Stomach (tissue), 9 donors: Measurements from ENCODE around the gene STAMBPL1. TPM values are rescaled to one million over a fixed set of nuclear protein-coding genes. Genes with fewer than 3 reads are reported as not detected.
A peak's percentile ranks its signal among the peaks of the same experiment; 100 is the strongest.

Experiments
- DNase-seq, 2 donors: peaks; one replicate each; pipeline versions ENCODE4 v3.0.0 to v3.0.0-alpha.2; 2013 to 2019
- H3K27ac ChIP-seq, 5 donors: fragments of 200-600 bp in 4 of 5; sonication (generic) in 4 of 5; one replicate each; pipeline ENCODE4 v1.5.1; 2013 to 2019; ENCODE audit warnings: mild to moderate bottlenecking in 1 of 5, moderate library complexity in 1 of 5
- H3K27me3 ChIP-seq, 3 donors: fragments of 200-600 bp; sonication (generic); one replicate each; pipeline ENCODE4 v1.5.1; 2017 to 2019; ENCODE audit warnings: mixed run types in 1 of 3
- H3K36me3 ChIP-seq, 4 donors: fragments of 200-600 bp; sonication (generic); 1 replicate in 3 of 4; 2 replicates in 1 of 4; pipeline ENCODE4 v1.5.1; 2016 to 2019
- H3K4me1 ChIP-seq, 4 donors: fragments of 200-600 bp; sonication (generic); one replicate each; pipeline ENCODE4 v1.5.1; 2016 to 2019
- H3K4me3 ChIP-seq, 4 donors: fragments of 200-600 bp; sonication (generic) in 3 of 4; one replicate each; pipeline ENCODE4 v1.5.1; 2016 to 2019; ENCODE audit warnings: mild to moderate bottlenecking in 1 of 4
- H3K9me3 ChIP-seq, 4 donors: fragments of 200-600 bp; sonication (generic); one replicate each; pipeline ENCODE4 v1.5.1; 2016 to 2019
- CTCF ChIP-seq, 7 experiments: fragments of 450-650 bp in 4 of 7; fragments of 200-600 bp in 3 of 7; sonication (generic) in 3 of 7; IDR thresholded peaks; one replicate each; pipeline ENCODE4 v1.5.1; 2016 to 2019; ENCODE audit warnings: antibody characterized with exemption in 7 of 7, control low read depth in 2 of 7, mild to moderate bottlenecking in 1 of 7
- EP300 ChIP-seq: sonication (generic); formaldehyde crosslinking; IDR thresholded peaks from one replicate; pipeline ENCODE4 v1.6.1; 2017; ENCODE audit warnings: antibody characterized with exemption
- POLR2A ChIP-seq, 4 donors: fragments of 450-650 bp; IDR thresholded peaks; one replicate each; pipeline ENCODE4 v1.6.1; 2016; ENCODE audit warnings: antibody characterized with exemption in 4 of 4, control low read depth in 2 of 4, mild to moderate bottlenecking in 1 of 4, moderate library complexity in 1 of 4
- POLR2AphosphoS5 ChIP-seq, 3 donors: sonication (generic); formaldehyde crosslinking; IDR thresholded peaks; one replicate each; pipeline ENCODE4 v1.6.1; 2016; ENCODE audit warnings: antibody characterized with exemption in 3 of 3
- WGBS, 5 donors: extraction: QIAGEN DNeasy Blood & Tissue Kit in 3 of 5; methylation state at CpG; one replicate each; pipeline versions ENCODE4 v1.1.5 to v1.1.7; 2013 to 2018; 5-methylcytosine and 5-hydroxymethylcytosine counted together
- intact Hi-C: fragments of 100-400 bp; cut with DNase I; formaldehyde crosslinking; loops from one replicate; pipeline ENCODE4 v1.15.1; 2023; ENCODE audit warnings: low total_unique reads
- polyA plus RNA-seq, 3 donors: library from polyadenylated mRNA; stranded (reverse); fragments of 200-250 nt; gene quantifications; one replicate each; pipeline ENCODE4 v1.2.3, GENCODE V29; 2013
- total RNA-seq, 5 donors: library from RNA; depleted of rRNA; stranded (reverse); fragments of >200 nt; gene quantifications; one replicate each; pipeline versions ENCODE4 v1.1.0 to v1.2.3, GENCODE V29; 2014 to 2016
- donor health status: healthy with polysubstance abuse.
- donor health status: Bipolar disorder and iron deficiency.
- donor health status: healthy.

The STAMBPL1 gene
- total and polyA plus RNA-seq, 8 donors = 3.2 to 40.8 (median 8.4) TPM

- Histone ChIP-seq H3K9me3 (no peaks in the 10 kb centered on the region), H3K36me3 (no peaks in the 10 kb centered on the region), H3K27me3 (no peaks in the 10 kb centered on the region), H3K4me1 (peaks cover 4 to 66% (median 33%) of the 10 kb centered on the region in 4 donors), H3K4me3 (no peak overlapping the region), H3K27ac (peak overlapping the region; percentile 21 to 77 (median 62))
- DNase-seq = peak in 1 of 2 donors; percentile 73
- TF ChIP-seq CTCF (IDR thresholded peaks at IDR 0.05) (no peak), POLR2AphosphoS5 (IDR thresholded peaks at IDR 0.05) (peak in 1 of 3 donors; percentile 7), EP300 (no peak)
- intact Hi-C loops = no loop called here
- 60 to 81% (median 73%) methylated on average over 4 of the region's 4 CpGs for WGBS, 5 donors
These were observed 16.4 kb downstream of the STAMBPL1 start for GRCh38 chr10:88896372-88896993.

DNA sequence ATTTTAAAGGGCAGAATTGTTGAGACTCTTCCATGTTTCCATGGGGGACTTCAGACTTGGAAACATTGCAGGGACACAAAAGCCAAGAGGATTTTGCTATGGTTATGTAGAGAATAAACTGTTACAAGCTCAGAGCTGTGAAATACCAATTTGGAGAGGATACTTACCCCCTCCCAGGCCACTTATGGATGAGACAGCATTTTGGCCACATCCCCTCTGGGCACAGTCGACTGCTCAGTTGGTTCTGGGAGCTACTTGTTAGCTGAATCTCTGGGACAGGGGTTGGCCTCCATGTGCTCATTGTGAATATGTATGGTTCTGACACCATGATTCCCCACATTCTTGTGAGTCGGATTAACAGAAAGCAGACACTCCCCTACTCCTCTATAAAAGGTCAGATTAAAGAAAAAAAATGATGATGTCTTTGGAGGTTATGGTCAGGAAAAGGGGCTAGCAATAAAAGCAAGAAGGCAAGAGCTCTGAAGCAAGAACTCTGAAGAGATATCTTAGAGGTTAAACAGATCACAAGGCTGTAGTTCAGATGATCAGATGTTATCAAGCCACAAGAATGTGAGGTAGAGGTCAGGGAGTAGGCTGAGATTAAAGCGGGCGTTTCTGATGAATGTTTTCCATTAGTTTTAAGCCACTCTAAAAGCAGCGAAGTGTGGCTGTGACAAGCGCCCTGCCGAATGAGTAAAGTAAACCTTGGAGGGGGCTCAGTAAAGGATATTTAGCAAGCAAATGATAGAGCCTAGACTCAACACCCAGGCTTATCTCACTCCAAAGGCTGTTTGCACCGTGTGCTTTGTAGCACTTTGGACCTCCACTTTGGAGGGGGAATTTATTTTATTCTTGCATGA lies 17.2 kb downstream of the STAMBPL1 start:
- Histone ChIP-seq H3K36me3 (peaks cover 0 to 5% (median 2%) of the 10 kb centered on the region in 4 donors), H3K27me3 (no peaks in the 10 kb centered on the region), H3K9me3 (no peaks in the 10 kb centered on the region), H3K4me1 (peaks cover 4 to 67% (median 33%) of the 10 kb centered on the region in 4 donors), H3K4me3 (no peak overlapping the region), H3K27ac (peak overlapping the region in 4 of 5 donors; percentile 60 to 77 (median 68))
- 22 to 38% (median 32%) methylated on average over 8 of the region's 8 CpGs for WGBS, 5 donors
- TF ChIP-seq POLR2AphosphoS5 (IDR thresholded peaks at IDR 0.05) (peak in 1 of 3 donors; percentile 36), POLR2A (IDR thresholded peaks at IDR 0.05) (no peak), CTCF (IDR thresholded peaks at IDR 0.05) (no peak), EP300 (no peak)
- DNase-seq = peak in 1 of 2 donors; percentile 56
- intact Hi-C loops = no loop called here

DNA sequence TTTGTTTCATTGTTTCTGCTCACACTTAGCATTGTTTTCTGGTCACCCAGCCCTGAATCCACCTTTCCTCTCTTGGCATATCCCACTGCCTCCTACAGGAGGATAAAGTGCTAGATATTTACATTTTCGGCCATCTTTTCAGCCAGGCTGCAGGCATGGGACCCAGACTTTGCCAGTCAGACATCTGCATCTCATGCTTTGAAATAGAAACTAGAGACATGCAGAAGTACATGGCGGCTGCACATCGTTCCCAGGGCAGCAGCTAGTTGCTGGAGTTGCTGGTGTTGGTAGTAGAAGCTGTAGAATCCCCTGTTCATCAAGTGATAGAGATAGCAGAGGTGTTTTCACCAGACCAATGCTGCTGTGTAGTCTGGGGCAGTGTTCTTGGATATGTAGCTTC lies 18.7 kb downstream of the STAMBPL1 start:
- Histone ChIP-seq H3K27me3 (no peaks in the 10 kb centered on the region), H3K4me3 (no peak overlapping the region), H3K36me3 (peaks cover 1 to 17% (median 11%) of the 10 kb centered on the region in 4 donors), H3K9me3 (no peaks in the 10 kb centered on the region), H3K4me1 (peaks cover 4 to 55% (median 33%) of the 10 kb centered on the region in 4 donors), H3K27ac (peak overlapping the region in 1 of 5 donors; percentile 77)
- no peak for TF ChIP-seq EP300
- TF ChIP-seq POLR2A (IDR thresholded peaks at IDR 0.05) = no peak
- TF ChIP-seq POLR2AphosphoS5 (IDR thresholded peaks at IDR 0.05) = no peak
- TF ChIP-seq CTCF (IDR thresholded peaks at IDR 0.05) = no peak
- intact Hi-C loops = no loop called here
- DNase-seq = no peak
- WGBS, 5 donors = 84 to 97% (median 90%) methylated on average over 3 of the region's 3 CpGs

DNA sequence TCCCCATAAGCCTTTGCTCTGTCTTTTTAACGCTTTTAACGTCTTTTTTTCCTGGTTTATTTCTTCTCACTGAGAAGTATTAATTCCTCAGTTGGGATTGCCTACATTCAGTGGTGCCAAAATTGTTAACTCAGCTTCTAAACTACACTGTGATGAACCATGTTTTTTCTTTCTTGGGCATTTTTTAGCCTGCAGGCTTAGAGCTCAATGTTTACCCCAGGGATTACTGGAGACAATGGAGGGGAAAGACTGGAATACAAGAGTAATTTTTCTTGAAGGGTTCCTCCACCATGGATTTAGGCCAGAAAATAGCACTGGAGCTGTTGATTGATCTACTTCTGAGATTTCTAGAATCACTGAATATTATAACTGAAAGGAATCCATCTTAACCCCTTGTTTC lies 19.8 kb downstream of the STAMBPL1 start:
- peak overlapping the region in 2 of 5 donors; percentile 16 to 41 for H3K27ac ChIP-seq
- no peaks in the 10 kb centered on the region for H3K27me3 ChIP-seq
- 71 to 92% (median 79%) methylated on average over 2 of the region's 2 CpGs for WGBS, 5 donors
- peak in 1 of 2 donors; percentile 49 for DNase-seq
- H3K9me3 ChIP-seq = no peaks in the 10 kb centered on the region
- intact Hi-C loops = no loop called here
- peaks cover 0 to 45% (median 33%) of the 10 kb centered on the region in 4 donors for H3K4me1 ChIP-seq
- TF ChIP-seq EP300 = no peak
- no peak for TF ChIP-seq POLR2A (IDR thresholded peaks at IDR 0.05)
- TF ChIP-seq POLR2AphosphoS5 (IDR thresholded peaks at IDR 0.05) = no peak
- no peak for TF ChIP-seq CTCF (IDR thresholded peaks at IDR 0.05)
- H3K36me3 ChIP-seq = peaks cover 5 to 24% (median 17%) of the 10 kb centered on the region in 4 donors
- H3K4me3 ChIP-seq = no peak overlapping the region
